ENCODE measurements around the gene CEND1. TPM values are rescaled to one million over a fixed set of nuclear protein-coding genes. Genes with fewer than 3 reads are reported as not detected.

CEND1 gene
- total and polyA plus RNA-seq, 7 experiments from 2014 or later: 2.3 TPM; not detected in 6

- peak overlapping the region in 5 of 10 donors; percentile 4 to 88 (median 87) for H3K4me3 Mint-ChIP-seq
- peak overlapping the region in 1 of 9 donors; percentile 32 for H3K27ac Mint-ChIP-seq
- Histone ChIP-seq H3K27me3 (ENCODE audit: control insufficient read depth in 2 of 2, insufficient read depth in 2 of 2, low read length in 2 of 2) (no peaks in the 10 kb centered on the region), H3K27ac (ENCODE audit: low read depth, low read length) (no peak overlapping the region), H3K36me3 (ENCODE audit: control insufficient read depth in 2 of 3, insufficient read depth in 3 of 3, low read length in 3 of 3) (peaks cover 0 to 32% (median 5%) of the 10 kb centered on the region in 3 experiments), H3K4me1 (ENCODE audit: control insufficient read depth in 2 of 2, insufficient read depth in 2 of 2, low read length in 2 of 2) (peaks cover 9 to 19% of the 10 kb centered on the region in 2 donors), H3K9me3 (ENCODE audit: control insufficient read depth in 2 of 3, low read length in 3 of 3) (no peaks in the 10 kb centered on the region), H3K4me3 (ENCODE audit: low read length) (no peak overlapping the region)
- CTCF ChIA-PET: no interaction called here
- peaks cover 0 to 19% (median 13%) of the 10 kb centered on the region in 7 donors for H3K4me1 Mint-ChIP-seq
- peaks cover 0 to 5% (median 0%) of the 10 kb centered on the region in 5 donors for H3K36me3 Mint-ChIP-seq
- ATAC-seq (no peak), DNase-seq (no peak)
- no peaks in the 10 kb centered on the region for H3K27me3 Mint-ChIP-seq
- intact Hi-C loops (cut with micrococcal nuclease): no loop called here
- POLR2A ChIA-PET: interaction anchor here (0.5 to 8.5 kb wide), 6 partner anchors 9 to 391 kb away, joined by 3 to 66 read pairs (median 4); partner anchors contain the start of genes PNPLA2, POLR2L and TSPAN4
- H3K9me3 Mint-ChIP-seq: peaks cover 0 to 2% (median 0%) of the 10 kb centered on the region in 11 donors
These were observed 13.5 kb upstream of the CEND1 start for GRCh38 chr11:803467-803742.

DNA sequence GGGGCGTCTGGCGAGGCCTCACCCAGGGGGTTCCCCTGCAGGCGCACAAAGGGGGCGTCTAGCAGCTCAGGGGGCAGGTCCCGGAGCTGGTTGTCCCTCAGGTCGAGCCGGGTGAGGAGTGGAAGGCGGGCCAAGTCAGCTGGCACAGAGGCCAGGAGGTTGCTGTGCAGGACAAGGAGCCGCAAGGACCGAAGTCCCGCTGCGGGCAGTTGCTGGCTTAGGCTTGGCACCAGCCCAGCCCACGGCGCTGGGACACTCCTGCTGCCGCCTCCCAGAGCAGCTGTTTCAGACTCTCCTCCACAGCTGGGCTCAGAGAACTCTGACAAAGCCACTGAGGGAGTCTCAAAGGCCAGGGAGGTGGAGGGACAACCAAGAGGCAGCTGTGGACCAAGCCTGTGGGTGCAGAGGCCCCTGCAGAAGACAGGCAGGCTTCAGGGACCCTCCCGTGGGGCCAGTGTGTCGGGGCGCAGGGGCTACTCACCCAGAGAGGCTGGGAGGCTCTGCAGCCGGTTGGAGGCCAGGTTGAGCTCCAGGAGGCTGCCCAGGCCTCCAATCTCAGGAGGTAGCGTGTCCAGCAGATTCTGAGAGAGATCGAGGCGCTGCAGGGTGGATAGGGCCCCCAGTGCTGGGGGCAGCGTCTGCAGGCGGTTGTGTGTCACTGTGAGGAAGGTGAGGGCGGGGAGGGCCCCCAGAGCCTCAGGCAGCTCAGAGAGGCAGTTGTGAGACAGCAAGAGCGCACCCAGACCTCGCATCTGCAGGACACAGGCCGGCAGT, 13.0 kb upstream of the CEND1 start:
- DNase-seq (no peak), ATAC-seq (no peak)
- Mint-ChIP-seq H3K36me3 (peaks cover 0 to 4% (median 0%) of the 10 kb centered on the region in 5 donors), H3K4me3 (peak overlapping the region in 4 of 10 donors; percentile 35 to 81 (median 50)), H3K4me1 (peaks cover 0 to 15% (median 10%) of the 10 kb centered on the region in 7 donors), H3K9me3 (peaks cover 0 to 2% (median 0%) of the 10 kb centered on the region in 11 donors), H3K27me3 (no peaks in the 10 kb centered on the region), H3K27ac (peak overlapping the region in 1 of 9 donors; percentile 32)
- intact Hi-C loops (cut with micrococcal nuclease): no loop called here
- H3K4me3 ChIP-seq (ENCODE audit: low read length): no peak overlapping the region
- H3K27me3 ChIP-seq (ENCODE audit: control insufficient read depth in 2 of 2, insufficient read depth in 2 of 2, low read length in 2 of 2): no peaks in the 10 kb centered on the region
- H3K27ac ChIP-seq (ENCODE audit: low read depth, low read length): no peak overlapping the region
- H3K4me1 ChIP-seq (ENCODE audit: control insufficient read depth in 2 of 2, insufficient read depth in 2 of 2, low read length in 2 of 2): peaks cover 7 to 18% of the 10 kb centered on the region in 2 donors
- ChIA-PET CTCF (no interaction called here), POLR2A (interaction anchor here (0.8 to 8.5 kb wide), 4 partner anchors 9 to 16 kb away, joined by 3 to 66 read pairs (median 4); partner anchors contain the start of gene PNPLA2)
- peaks cover 0 to 32% (median 5%) of the 10 kb centered on the region in 3 experiments for H3K36me3 ChIP-seq (ENCODE audit: control insufficient read depth in 2 of 3, insufficient read depth in 3 of 3, low read length in 3 of 3)
- H3K9me3 ChIP-seq (ENCODE audit: control insufficient read depth in 2 of 3, low read length in 3 of 3): no peaks in the 10 kb centered on the region

DNA sequence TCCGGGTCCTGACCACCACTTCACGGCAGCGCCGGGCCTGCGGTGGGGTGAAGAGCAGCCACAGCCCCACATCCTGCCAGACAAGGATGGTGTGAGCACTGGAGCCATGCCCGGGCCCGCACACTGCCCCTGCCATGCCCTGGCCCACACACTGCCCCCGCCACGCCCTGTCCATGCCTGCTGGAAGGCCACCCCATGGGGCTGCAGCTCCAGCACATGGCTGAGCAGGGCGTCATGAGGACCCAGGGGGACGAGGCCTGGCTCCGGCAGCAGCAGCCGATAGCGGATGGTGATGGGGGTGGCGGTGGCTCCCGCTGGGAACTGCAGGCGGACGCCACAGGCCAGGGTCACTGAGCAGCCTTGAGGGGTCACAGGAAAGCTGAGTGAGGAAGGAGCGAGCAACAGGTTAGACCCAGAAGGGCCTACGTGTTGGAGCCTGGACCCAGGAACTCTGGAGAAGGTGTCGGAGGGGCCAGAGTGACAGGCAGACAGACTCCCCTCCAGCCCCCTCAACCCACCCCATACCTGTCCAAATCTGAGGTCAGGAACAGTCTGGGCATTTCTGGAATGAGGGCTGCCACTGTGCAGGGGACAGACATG, 12.2 kb upstream of the CEND1 start:
- Mint-ChIP-seq H3K27ac (no peak overlapping the region), H3K36me3 (peaks cover 0 to 2% (median 0%) of the 10 kb centered on the region in 5 donors), H3K27me3 (no peaks in the 10 kb centered on the region), H3K4me1 (peaks cover 0 to 14% (median 10%) of the 10 kb centered on the region in 7 donors), H3K9me3 (no peaks in the 10 kb centered on the region), H3K4me3 (no peak overlapping the region)
- ATAC-seq (no peak), DNase-seq (no peak)
- CTCF ChIA-PET: interaction anchor here (0.6 kb wide), 1 partner anchor 257 kb away, joined by 3 read pairs; no protein-coding TSS in a partner anchor
- Histone ChIP-seq H3K4me3 (ENCODE audit: low read length) (no peak overlapping the region), H3K4me1 (ENCODE audit: control insufficient read depth in 2 of 2, insufficient read depth in 2 of 2, low read length in 2 of 2) (peaks cover 7 to 19% of the 10 kb centered on the region in 2 donors), H3K27me3 (ENCODE audit: control insufficient read depth in 2 of 2, insufficient read depth in 2 of 2, low read length in 2 of 2) (no peaks in the 10 kb centered on the region), H3K36me3 (ENCODE audit: control insufficient read depth in 2 of 3, insufficient read depth in 3 of 3, low read length in 3 of 3) (peaks cover 0 to 35% (median 5%) of the 10 kb centered on the region in 3 experiments), H3K9me3 (ENCODE audit: control insufficient read depth in 2 of 3, low read length in 3 of 3) (no peaks in the 10 kb centered on the region), H3K27ac (ENCODE audit: low read depth, low read length) (no peak overlapping the region)
- intact Hi-C loops (cut with micrococcal nuclease): no loop called here
- POLR2A ChIA-PET: interaction anchor here (1.7 to 8.5 kb wide), 2 partner anchors 11 to 17 kb away, joined by 4 to 66 read pairs; partner anchors contain the start of gene PNPLA2

DNA sequence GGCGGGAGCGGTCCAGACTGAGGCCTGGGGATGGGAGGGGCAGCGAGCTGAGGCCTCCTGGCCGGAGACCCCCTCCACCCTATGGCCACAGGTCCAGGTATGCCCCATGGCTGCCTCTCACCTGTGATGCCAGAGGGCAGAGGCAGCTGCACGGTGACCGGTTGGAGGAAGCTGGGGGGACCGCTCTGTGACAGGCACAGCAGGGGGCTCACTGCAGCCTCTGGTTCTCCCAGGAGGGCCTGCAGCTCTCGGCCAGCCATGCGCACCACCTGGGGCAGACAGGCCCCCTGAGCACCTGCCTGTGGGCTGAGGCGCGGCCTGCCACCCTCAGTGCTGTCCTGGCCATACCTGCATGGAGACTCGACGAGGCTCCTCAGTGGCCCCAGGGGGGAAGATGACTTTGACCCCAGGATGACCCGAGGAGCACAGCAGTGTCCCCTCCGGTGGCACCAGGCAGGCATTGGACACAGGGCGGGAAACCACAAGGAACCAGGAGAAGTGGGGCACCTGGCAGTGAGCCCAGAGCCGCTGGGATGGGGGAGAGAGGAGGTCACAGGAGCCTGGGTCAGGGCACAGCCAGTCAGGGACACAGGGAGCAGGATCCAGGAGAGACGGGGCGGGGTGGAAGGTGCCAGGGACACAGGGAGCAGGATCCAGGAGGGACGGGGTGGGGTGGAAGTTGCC, 11.3 kb upstream of the CEND1 start:
- Histone ChIP-seq H3K9me3 (ENCODE audit: control insufficient read depth in 2 of 3, low read length in 3 of 3) (no peaks in the 10 kb centered on the region), H3K4me3 (ENCODE audit: low read length) (no peak overlapping the region), H3K36me3 (ENCODE audit: control insufficient read depth in 2 of 3, insufficient read depth in 3 of 3, low read length in 3 of 3) (peaks cover 0 to 35% (median 5%) of the 10 kb centered on the region in 3 experiments), H3K27me3 (ENCODE audit: control insufficient read depth in 2 of 2, insufficient read depth in 2 of 2, low read length in 2 of 2) (no peaks in the 10 kb centered on the region), H3K27ac (ENCODE audit: low read depth, low read length) (no peak overlapping the region), H3K4me1 (ENCODE audit: control insufficient read depth in 2 of 2, insufficient read depth in 2 of 2, low read length in 2 of 2) (peaks cover 15 to 28% of the 10 kb centered on the region in 2 donors)
- Mint-ChIP-seq H3K4me1 (peaks cover 0 to 17% (median 13%) of the 10 kb centered on the region in 7 donors), H3K36me3 (peaks cover 0 to 2% (median 0%) of the 10 kb centered on the region in 5 donors), H3K4me3 (peak overlapping the region in 3 of 10 donors; percentile 21 to 58 (median 25)), H3K27ac (peak overlapping the region in 1 of 9 donors; percentile 18), H3K27me3 (no peaks in the 10 kb centered on the region), H3K9me3 (no peaks in the 10 kb centered on the region)
- ATAC-seq (no peak), DNase-seq (no peak)
- ChIA-PET POLR2A (interaction anchor here (1.7 to 8.5 kb wide), 2 partner anchors 10 to 18 kb away, joined by 4 to 66 read pairs; partner anchors contain the start of gene PNPLA2), CTCF (no interaction called here)
- intact Hi-C loops (cut with micrococcal nuclease): no loop called here

DNA sequence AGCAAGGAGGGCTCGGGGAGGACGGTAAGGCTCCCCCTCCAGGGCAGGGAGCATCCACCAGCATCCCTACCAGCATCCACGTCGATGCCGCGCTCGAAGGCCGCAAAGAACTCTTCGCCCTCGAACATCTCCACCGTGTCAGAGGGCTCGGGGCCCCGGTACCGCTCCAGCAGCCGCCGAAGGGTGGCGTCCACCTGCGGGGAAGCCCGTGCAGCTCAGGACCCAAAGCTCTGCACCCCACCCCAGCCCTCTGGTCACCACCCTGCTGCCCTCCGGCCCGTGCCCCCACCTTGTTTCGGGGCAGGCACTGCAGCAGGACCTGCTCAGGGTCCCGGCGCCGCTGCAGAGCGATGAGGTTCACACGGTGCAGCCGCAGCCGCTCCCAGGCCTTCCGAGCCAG, 10.6 kb upstream of the CEND1 start:
- Histone ChIP-seq H3K9me3 (ENCODE audit: control insufficient read depth in 2 of 3, low read length in 3 of 3) (no peaks in the 10 kb centered on the region), H3K4me3 (ENCODE audit: low read length) (no peak overlapping the region), H3K27me3 (ENCODE audit: control insufficient read depth in 2 of 2, insufficient read depth in 2 of 2, low read length in 2 of 2) (no peaks in the 10 kb centered on the region), H3K36me3 (ENCODE audit: control insufficient read depth in 2 of 3, insufficient read depth in 3 of 3, low read length in 3 of 3) (peaks cover 0 to 38% (median 5%) of the 10 kb centered on the region in 3 experiments), H3K27ac (ENCODE audit: low read depth, low read length) (no peak overlapping the region), H3K4me1 (ENCODE audit: control insufficient read depth in 2 of 2, insufficient read depth in 2 of 2, low read length in 2 of 2) (peaks cover 17 to 29% of the 10 kb centered on the region in 2 donors)
- Mint-ChIP-seq H3K27ac (no peak overlapping the region), H3K4me3 (peak overlapping the region in 2 of 10 donors; percentile 18 to 25), H3K4me1 (peaks cover 0 to 21% (median 16%) of the 10 kb centered on the region in 7 donors), H3K36me3 (peaks cover 0 to 4% (median 0%) of the 10 kb centered on the region in 5 donors), H3K27me3 (no peaks in the 10 kb centered on the region), H3K9me3 (no peaks in the 10 kb centered on the region)
- no peak for ATAC-seq
- ChIA-PET POLR2A (interaction anchor here (1.7 to 8.5 kb wide), 2 partner anchors 9 to 19 kb away, joined by 4 to 66 read pairs; partner anchors contain the start of gene PNPLA2), CTCF (no interaction called here)
- intact Hi-C loops (cut with micrococcal nuclease): no loop called here
- no peak for DNase-seq
